Panc1 (cell line): Measurements from ENCODE around the gene MYF6.

Experiments
- CTCF ChIP-seq: fragments of 450-650 bp; IDR thresholded peaks from 2 replicates; pipeline ENCODE4 v1.5.1; 2017; ENCODE audit warnings: mild to moderate bottlenecking
- POLR2AphosphoS5 ChIP-seq: IDR thresholded peaks from 2 replicates; pipeline ENCODE4 v1.6.1; 2012; ENCODE audit warnings: mild to moderate bottlenecking, low read depth, low read length, moderate library complexity
- REST ChIP-seq, 2 experiments: IDR thresholded peaks; 2 replicates each; pipeline ENCODE4 v1.6.1; 2011 to 2012; ENCODE audit warnings: low read depth in 2 of 2, control low read depth in 1 of 2, low read length in 1 of 2, mild to moderate bottlenecking in 1 of 2, moderate library complexity in 1 of 2; ENCODE audit not compliant: insufficient read depth in 1 of 2

- TF ChIP-seq POLR2AphosphoS5: no peak
- no peak for TF ChIP-seq CTCF
- no peak for TF ChIP-seq REST (IDR thresholded peaks at IDR 0.05; ENCODE audit: insufficient read depth in 1 of 2, low read depth in 2 of 2, low read length in 1 of 2)
Measured at GRCh38 chr12:80704420-80704819, 3.0 kb upstream of the MYF6 start.
